Activated CD8-positive, alpha-beta T cell treated with anti-CD3 and anti-CD28 coated beads for 36 hours (primary cell): ENCODE data around the gene LRRC7. TPM values are rescaled to one million over a fixed set of nuclear protein-coding genes. Genes with fewer than 3 reads are reported as not detected.

ENCODE experiments used
- ATAC-seq: fragments of 200-7000 bp; cut with Tn5 transposase; one replicate; pipeline ENCODE4 v1.10.0; 2021; ENCODE audit warnings: mild to moderate bottlenecking, moderate library complexity
- CTCF ChIA-PET: fragments of 350-600 bp; sonication (Branson Sonifier 250); formaldehyde crosslinking; loops from one replicate; lab custom pipeline; 2021; ENCODE audit warnings: antibody characterized with exemption; lab: Charles Lee
- POLR2A ChIA-PET: fragments of 350-600 bp; sonication (Branson Sonifier 250); formaldehyde crosslinking; loops from one replicate; lab custom pipeline; 2021; ENCODE audit warnings: antibody characterized with exemption; lab: Charles Lee
- DNase-seq: peaks from one replicate; pipeline ENCODE4 v3.0.0-alpha.2; 2020
- H3K27ac Mint-ChIP-seq: one replicate; pipeline ENCODE4 v1.8.0; 2021; ENCODE audit warnings: mild to moderate bottlenecking, mixed read lengths
- H3K27me3 Mint-ChIP-seq: one replicate; pipeline ENCODE4 v1.8.0; 2021; ENCODE audit warnings: mixed read lengths
- H3K36me3 Mint-ChIP-seq: one replicate; pipeline ENCODE4 v1.8.0; 2021; ENCODE audit warnings: low read depth, mixed read lengths
- H3K4me1 Mint-ChIP-seq: one replicate; pipeline ENCODE4 v1.8.0; 2021; ENCODE audit warnings: low read depth, mixed read lengths
- H3K4me3 Mint-ChIP-seq: one replicate; pipeline ENCODE4 v1.8.0; 2021; ENCODE audit warnings: mild to moderate bottlenecking, moderate library complexity, mixed read lengths
- H3K9me3 Mint-ChIP-seq: one replicate; pipeline ENCODE4 v1.8.0; 2021; ENCODE audit warnings: mixed read lengths
- intact Hi-C: fragments of 100-400 bp; cut with micrococcal nuclease; formaldehyde crosslinking; loops from one replicate; pipeline ENCODE4 v1.10.0; 2022
- total RNA-seq, 2 experiments: library from RNA; stranded (reverse); gene quantifications; one replicate each; pipeline ENCODE4 v1.2.3, GENCODE V29; 2021
- TF ChIP-seq, protein P1 (sequence below): fragments of 200-600 bp; IDR thresholded peaks from one replicate; pipeline ENCODE4 v1.8.0; 2022; ENCODE audit warnings: antibody characterized with exemption, mild to moderate bottlenecking

Gene LRRC7
- total RNA-seq, 2 experiments from 2014 or later, result 0.27 to 0.29 TPM

DNA sequence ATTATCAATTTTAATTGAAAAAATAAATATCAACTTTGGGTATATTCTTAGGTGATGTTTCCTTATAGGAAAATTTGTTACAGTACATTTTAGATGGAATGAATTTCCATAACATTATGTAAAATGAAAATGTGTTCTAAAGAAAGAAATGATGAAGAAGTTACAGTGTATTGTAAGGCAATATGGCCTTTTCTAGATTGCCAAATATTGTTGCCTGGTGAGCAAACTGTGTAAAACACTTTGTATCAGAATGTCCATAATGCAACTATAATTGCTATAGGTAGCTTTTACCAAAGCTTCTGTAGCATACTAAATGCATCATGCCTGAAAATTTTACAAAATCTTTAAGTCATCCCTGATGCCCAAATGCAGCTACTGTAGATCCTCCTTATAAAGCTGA is 285.0 kb downstream of the LRRC7 start:
- ChIA-PET POLR2A (no interaction called here), CTCF (no interaction called here)
- ATAC-seq, result no peak
- DNase-seq, result no peak
- Mint-ChIP-seq H3K9me3 (no peaks in the 10 kb centered on the region), H3K4me1 (no peaks in the 10 kb centered on the region), H3K4me3 (no peak overlapping the region), H3K27ac (no peak overlapping the region), H3K36me3 (no peaks in the 10 kb centered on the region), H3K27me3 (no peaks in the 10 kb centered on the region)
- TF ChIP-seq, protein P1, sequence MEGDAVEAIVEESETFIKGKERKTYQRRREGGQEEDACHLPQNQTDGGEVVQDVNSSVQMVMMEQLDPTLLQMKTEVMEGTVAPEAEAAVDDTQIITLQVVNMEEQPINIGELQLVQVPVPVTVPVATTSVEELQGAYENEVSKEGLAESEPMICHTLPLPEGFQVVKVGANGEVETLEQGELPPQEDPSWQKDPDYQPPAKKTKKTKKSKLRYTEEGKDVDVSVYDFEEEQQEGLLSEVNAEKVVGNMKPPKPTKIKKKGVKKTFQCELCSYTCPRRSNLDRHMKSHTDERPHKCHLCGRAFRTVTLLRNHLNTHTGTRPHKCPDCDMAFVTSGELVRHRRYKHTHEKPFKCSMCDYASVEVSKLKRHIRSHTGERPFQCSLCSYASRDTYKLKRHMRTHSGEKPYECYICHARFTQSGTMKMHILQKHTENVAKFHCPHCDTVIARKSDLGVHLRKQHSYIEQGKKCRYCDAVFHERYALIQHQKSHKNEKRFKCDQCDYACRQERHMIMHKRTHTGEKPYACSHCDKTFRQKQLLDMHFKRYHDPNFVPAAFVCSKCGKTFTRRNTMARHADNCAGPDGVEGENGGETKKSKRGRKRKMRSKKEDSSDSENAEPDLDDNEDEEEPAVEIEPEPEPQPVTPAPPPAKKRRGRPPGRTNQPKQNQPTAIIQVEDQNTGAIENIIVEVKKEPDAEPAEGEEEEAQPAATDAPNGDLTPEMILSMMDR, result no peak
- intact Hi-C loops, result no loop called here

DNA sequence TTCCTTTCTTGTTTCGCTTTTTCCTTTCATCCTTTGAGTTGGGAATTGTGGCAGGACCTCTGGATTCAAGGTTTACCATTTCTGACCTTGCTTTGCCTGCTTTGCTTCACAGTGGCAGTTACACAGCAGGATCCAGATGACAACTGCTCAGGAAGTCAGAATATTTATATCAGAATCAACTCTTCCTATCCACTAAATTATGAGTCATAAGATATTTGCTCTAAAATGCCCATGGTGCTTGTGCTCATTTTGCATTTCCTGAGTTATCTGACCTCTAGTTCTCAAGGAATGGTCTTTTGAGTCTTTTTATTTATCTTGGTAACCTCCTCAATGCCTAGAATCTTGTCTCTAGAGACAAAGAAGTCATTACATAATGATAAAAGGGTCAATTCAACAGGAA is 290.8 kb downstream of the LRRC7 start:
- no peak overlapping the region for H3K27ac Mint-ChIP-seq
- H3K4me1 Mint-ChIP-seq, result no peaks in the 10 kb centered on the region
- ATAC-seq (no peak), DNase-seq (no peak)
- no peaks in the 10 kb centered on the region for H3K27me3 Mint-ChIP-seq
- no peak overlapping the region for H3K4me3 Mint-ChIP-seq
- H3K9me3 Mint-ChIP-seq, result no peaks in the 10 kb centered on the region
- no peaks in the 10 kb centered on the region for H3K36me3 Mint-ChIP-seq
- TF ChIP-seq, protein P1, result no peak
- POLR2A ChIA-PET, result no interaction called here
- intact Hi-C loops, result no loop called here
- CTCF ChIA-PET, result no interaction called here

DNA sequence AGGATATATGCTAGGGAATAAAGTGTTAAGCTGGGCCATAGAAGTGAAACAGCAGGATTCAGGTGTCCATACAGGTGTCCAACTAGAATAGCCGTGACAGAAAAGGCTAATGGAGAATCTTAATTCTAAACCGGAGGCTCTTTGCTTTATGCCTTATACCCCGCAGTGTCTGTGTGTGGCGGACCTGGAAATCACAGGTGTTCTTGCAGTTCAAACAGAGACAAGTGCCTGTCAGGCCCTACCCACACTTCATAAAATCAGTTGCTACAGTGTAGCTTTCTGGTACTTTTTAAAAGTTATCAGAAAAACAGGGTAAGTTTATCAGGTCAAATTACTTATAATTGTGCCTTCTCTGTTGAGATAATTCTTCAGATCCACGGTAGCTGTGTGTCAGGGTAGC is 293.9 kb downstream of the LRRC7 start:
- intact Hi-C loops, result no loop called here
- no peak overlapping the region for H3K4me3 Mint-ChIP-seq
- H3K36me3 Mint-ChIP-seq, result no peaks in the 10 kb centered on the region
- TF ChIP-seq, protein P1, result no peak
- no peaks in the 10 kb centered on the region for H3K27me3 Mint-ChIP-seq
- no peak for ATAC-seq
- ChIA-PET POLR2A (no interaction called here), CTCF (no interaction called here)
- H3K27ac Mint-ChIP-seq, result no peak overlapping the region
- no peaks in the 10 kb centered on the region for H3K4me1 Mint-ChIP-seq
- no peaks in the 10 kb centered on the region for H3K9me3 Mint-ChIP-seq
- DNase-seq, result no peak

DNA sequence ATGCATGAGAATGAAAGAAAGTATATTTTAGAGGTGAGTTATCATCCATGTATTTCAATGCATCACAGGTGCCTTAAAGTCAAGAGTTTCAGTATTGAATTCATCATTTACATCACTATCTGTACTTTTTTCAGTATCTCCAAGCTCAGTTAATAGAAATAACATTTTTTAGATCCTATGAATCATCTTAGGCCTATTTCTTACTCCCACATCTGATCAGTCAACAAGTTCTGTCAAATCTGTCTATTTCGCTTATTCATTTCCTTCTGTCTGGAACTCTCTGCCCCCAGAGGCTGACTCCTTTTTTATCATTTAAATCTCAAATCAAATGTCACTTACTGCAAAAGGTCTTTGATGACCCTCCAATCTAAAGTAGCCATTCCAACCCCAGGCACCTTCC is 295.2 kb downstream of the LRRC7 start:
- ATAC-seq (no peak), DNase-seq (no peak)
- no peaks in the 10 kb centered on the region for H3K36me3 Mint-ChIP-seq
- H3K9me3 Mint-ChIP-seq, result no peaks in the 10 kb centered on the region
- intact Hi-C loops, result no loop called here
- H3K27ac Mint-ChIP-seq, result no peak overlapping the region
- ChIA-PET POLR2A (no interaction called here), CTCF (no interaction called here)
- no peaks in the 10 kb centered on the region for H3K27me3 Mint-ChIP-seq
- H3K4me3 Mint-ChIP-seq, result no peak overlapping the region
- no peaks in the 10 kb centered on the region for H3K4me1 Mint-ChIP-seq
- TF ChIP-seq, protein P1, result no peak

DNA sequence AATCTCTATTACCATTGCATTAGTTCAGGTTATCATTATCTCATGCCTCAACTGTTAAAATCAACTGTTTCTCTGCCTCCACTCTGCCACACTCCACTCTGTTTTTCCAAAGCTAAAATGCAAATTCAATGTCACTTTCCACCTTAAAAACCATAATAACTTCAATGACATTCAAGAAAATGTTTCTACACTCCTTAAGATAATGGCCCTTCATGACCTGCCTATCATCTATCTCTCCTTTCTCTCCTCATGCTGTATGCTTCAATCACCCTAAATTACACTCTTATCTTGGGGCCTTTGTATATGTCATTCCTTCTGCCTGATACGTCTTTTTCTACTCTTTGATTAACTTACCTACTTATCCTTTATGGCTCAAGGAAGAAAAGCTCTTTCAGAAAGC is 296.0 kb downstream of the LRRC7 start:
- DNase-seq (no peak), ATAC-seq (no peak)
- ChIA-PET CTCF (no interaction called here), POLR2A (no interaction called here)
- Mint-ChIP-seq H3K4me3 (no peak overlapping the region), H3K4me1 (no peaks in the 10 kb centered on the region), H3K9me3 (no peaks in the 10 kb centered on the region), H3K27ac (no peak overlapping the region), H3K27me3 (no peaks in the 10 kb centered on the region), H3K36me3 (no peaks in the 10 kb centered on the region)
- TF ChIP-seq, protein P1, result no peak
- intact Hi-C loops, result no loop called here
